Neural cell (in vitro differentiated cells): ENCODE data around the gene COL27A1. TPM values are rescaled to one million over a fixed set of nuclear protein-coding genes. Genes with fewer than 3 reads are reported as not detected.

ENCODE experiments used
- H2AFZ ChIP-seq: fragments of 200-600, 300-800 bp; sonication (generic), shearing (Covaris generic); 2 replicates; pipeline ENCODE4 v1.6.0; 2014; ENCODE audit warnings: low read depth, mild to moderate bottlenecking, antibody characterized with exemption, low read length, moderate library complexity
- H3F3A ChIP-seq: fragments of 200-600 bp; shearing (Covaris generic); 2 replicates; pipeline ENCODE4 v1.6.1; 2016; ENCODE audit warnings: mild to moderate bottlenecking, moderate library complexity, mixed read lengths, antibody characterized with exemption, low read length; ENCODE audit not compliant: insufficient read depth, poor library complexity, severe bottlenecking
- H3K27ac ChIP-seq: fragments of 200-600, 300-800 bp; sonication (generic), shearing (Covaris generic); 2 replicates; pipeline ENCODE4 v1.5.1; 2014; ENCODE audit warnings: mild to moderate bottlenecking, low read length, moderate library complexity
- H3K27me3 ChIP-seq: fragments of 300-800, 200-600 bp; sonication (generic), shearing (Covaris generic); 2 replicates; pipeline ENCODE4 v1.6.0; 2014; ENCODE audit warnings: mild to moderate bottlenecking, low read depth, low read length, moderate library complexity; ENCODE audit not compliant: insufficient read depth
- H3K36me3 ChIP-seq: fragments of 300-800, 200-600 bp; sonication (generic), shearing (Covaris generic); 2 replicates; pipeline ENCODE4 v1.5.1; 2014; ENCODE audit warnings: mild to moderate bottlenecking, antibody characterized with exemption, low read length, moderate library complexity; ENCODE audit not compliant: insufficient read depth
- H3K4me2 ChIP-seq: fragments of 300-800, 200-600 bp; sonication (generic), shearing (Covaris generic); 2 replicates; pipeline ENCODE4 v1.6.0; 2014; ENCODE audit warnings: mild to moderate bottlenecking, low read length
- H3K4me3 ChIP-seq: fragments of 300-800, 200-600 bp; sonication (generic), shearing (Covaris generic); 2 replicates; pipeline ENCODE4 v1.5.1; 2014; ENCODE audit warnings: mild to moderate bottlenecking, low read length, moderate library complexity
- H3K79me2 ChIP-seq: fragments of 200-600 bp; shearing (Covaris generic); replicated peaks from 2 replicates; pipeline ENCODE4 v1.6.0; 2014; ENCODE audit warnings: mild to moderate bottlenecking, low read length, moderate library complexity; ENCODE audit not compliant: insufficient read depth
- H3K9ac ChIP-seq: fragments of 300-800, 200-600 bp; sonication (generic), shearing (Covaris generic); 2 replicates; pipeline ENCODE4 v1.6.1; 2016; ENCODE audit warnings: mild to moderate bottlenecking, low read length, mixed read lengths
- H3K9me2 ChIP-seq: fragments of 200-600 bp; shearing (Covaris generic); 2 replicates; pipeline ENCODE4 v1.6.1; 2016; ENCODE audit warnings: mild to moderate bottlenecking, low read length, mixed read lengths; ENCODE audit not compliant: insufficient read depth
- H3K9me3 ChIP-seq: fragments of 200-600, 300-800 bp; sonication (generic), shearing (Covaris generic); 2 replicates; pipeline ENCODE4 v1.6.1; 2016; ENCODE audit warnings: mild to moderate bottlenecking, mixed run types, low read length, moderate library complexity, mixed read lengths
- H4K20me1 ChIP-seq: fragments of 200-600 bp; shearing (Covaris generic); 2 replicates; pipeline ENCODE4 v1.6.1; 2016; ENCODE audit warnings: mild to moderate bottlenecking, mixed run types; ENCODE audit not compliant: insufficient read depth
- CTCF ChIP-seq: fragments of 450-650 bp; IDR thresholded peaks from 2 replicates; pipeline ENCODE4 v1.5.1; 2014; ENCODE audit warnings: antibody characterized with exemption, mild to moderate bottlenecking, moderate library complexity; ENCODE audit not compliant: poor library complexity, severe bottlenecking
- EP300 ChIP-seq: fragments of 450-650 bp; conservative IDR thresholded peaks from 2 replicates; pipeline ENCODE4 v1.6.1; 2014; ENCODE audit warnings: antibody characterized with exemption, mild to moderate bottlenecking, moderate library complexity; ENCODE audit not compliant: poor library complexity, severe bottlenecking
- EZH2 ChIP-seq: fragments of 200-600, 300-800 bp; shearing (Covaris generic), sonication (generic); IDR thresholded peaks from 2 replicates; pipeline ENCODE4 v1.6.1; 2014; ENCODE audit warnings: antibody characterized with exemption, low read length, borderline replicate concordance, mild to moderate bottlenecking; ENCODE audit not compliant: insufficient read depth, poor library complexity, severe bottlenecking
- MXI1 ChIP-seq: fragments of 450-650 bp; conservative IDR thresholded peaks from 2 replicates; pipeline ENCODE4 v1.6.1; 2014; ENCODE audit warnings: antibody characterized with exemption, mild to moderate bottlenecking; ENCODE audit not compliant: poor library complexity, severe bottlenecking
- POLR2AphosphoS5 ChIP-seq: IDR thresholded peaks from 2 replicates; pipeline ENCODE4 v1.6.1; 2012
- RAD21 ChIP-seq: fragments of 450-650 bp; conservative IDR thresholded peaks from 2 replicates; pipeline ENCODE4 v1.6.1; 2014; ENCODE audit warnings: antibody characterized with exemption, mild to moderate bottlenecking, moderate library complexity
- REST ChIP-seq: IDR thresholded peaks from 2 replicates; pipeline ENCODE4 v1.6.1; 2012; ENCODE audit warnings: borderline replicate concordance
- SMC3 ChIP-seq: fragments of 450-650 bp; conservative IDR thresholded peaks from 2 replicates; pipeline ENCODE4 v1.6.1; 2014; ENCODE audit warnings: antibody characterized with exemption, mild to moderate bottlenecking, moderate library complexity; ENCODE audit not compliant: poor library complexity
- TAF1 ChIP-seq: IDR thresholded peaks from 2 replicates; pipeline ENCODE4 v1.6.1; 2012; ENCODE audit warnings: low read depth
- polyA plus RNA-seq: library from polyadenylated mRNA; depleted of rRNA; stranded (reverse); fragments of >200 nt; gene quantifications from 2 replicates; pipeline ENCODE4 v1.2.3, GENCODE V29; 2014

The COL27A1 gene
- polyA plus RNA-seq, 1 donor from 2014 or later, result 0.25 TPM

- Histone ChIP-seq H3K4me3 (no peak overlapping the region), H2AFZ (no peak overlapping the region), H4K20me1 (no peaks in the 10 kb centered on the region), H3F3A (no peaks in the 10 kb centered on the region), H3K27ac (no peak overlapping the region), H3K9me3 (no peaks in the 10 kb centered on the region), H3K27me3 (no peaks in the 10 kb centered on the region), H3K9me2 (no peaks in the 10 kb centered on the region), H3K4me2 (no peak overlapping the region), H3K9ac (no peak overlapping the region), H3K36me3 (no peaks in the 10 kb centered on the region), H3K79me2 (no peaks in the 10 kb centered on the region)
- TF ChIP-seq SMC3, result no peak
- no peak for TF ChIP-seq RAD21
- TF ChIP-seq MXI1, result no peak
- TF ChIP-seq REST, result no peak
- TF ChIP-seq TAF1, result no peak
- no peak for TF ChIP-seq POLR2AphosphoS5
- TF ChIP-seq EZH2, result no peak
- TF ChIP-seq CTCF, result no peak
- TF ChIP-seq EP300, result no peak
Measured at GRCh38 chr9:114270120-114270975, 115.0 kb downstream of the COL27A1 start.

- Histone ChIP-seq H3K9me3 (no peaks in the 10 kb centered on the region), H3K9me2 (no peaks in the 10 kb centered on the region), H2AFZ (no peak overlapping the region), H3K36me3 (no peaks in the 10 kb centered on the region), H3F3A (no peaks in the 10 kb centered on the region), H3K4me2 (no peak overlapping the region), H3K27ac (no peak overlapping the region), H3K27me3 (no peaks in the 10 kb centered on the region), H4K20me1 (no peaks in the 10 kb centered on the region), H3K9ac (no peak overlapping the region), H3K79me2 (no peaks in the 10 kb centered on the region), H3K4me3 (no peak overlapping the region)
- TF ChIP-seq TAF1 (no peak), REST (no peak)
Measured at GRCh38 chr9:114271556-114272510, 116.5 kb downstream of the COL27A1 start.
